Vagina (tissue), 2 donors: ENCODE data around the gene SEZ6L.

ENCODE experiments used
- POLR2AphosphoS5 ChIP-seq, 2 donors: sonication (generic); formaldehyde crosslinking; IDR thresholded peaks; one replicate each; pipeline ENCODE4 v1.9.0; 2017; ENCODE audit warnings: antibody characterized with exemption in 2 of 2, mild to moderate bottlenecking in 2 of 2, low read depth in 1 of 2; ENCODE audit not compliant: insufficient read depth in 1 of 2
- TF ChIP-seq, protein P1 (sequence below), 3 experiments: fragments of 450-650 bp in 2 of 3; fragments of 200-600 bp in 1 of 3; sonication (generic) in 1 of 3; IDR thresholded peaks; one replicate each; pipeline ENCODE4 v1.5.1; 2017 to 2019; ENCODE audit warnings: antibody characterized with exemption in 3 of 3, mild to moderate bottlenecking in 2 of 3, moderate library complexity in 2 of 3

GRCh38 chr22:26143806-26144325 is 25.4 kb upstream of the SEZ6L start:
- no peak for TF ChIP-seq POLR2AphosphoS5 (IDR thresholded peaks at IDR 0.05; ENCODE audit: insufficient read depth in 1 of 2, low read depth in 1 of 2)
- TF ChIP-seq, protein P1, sequence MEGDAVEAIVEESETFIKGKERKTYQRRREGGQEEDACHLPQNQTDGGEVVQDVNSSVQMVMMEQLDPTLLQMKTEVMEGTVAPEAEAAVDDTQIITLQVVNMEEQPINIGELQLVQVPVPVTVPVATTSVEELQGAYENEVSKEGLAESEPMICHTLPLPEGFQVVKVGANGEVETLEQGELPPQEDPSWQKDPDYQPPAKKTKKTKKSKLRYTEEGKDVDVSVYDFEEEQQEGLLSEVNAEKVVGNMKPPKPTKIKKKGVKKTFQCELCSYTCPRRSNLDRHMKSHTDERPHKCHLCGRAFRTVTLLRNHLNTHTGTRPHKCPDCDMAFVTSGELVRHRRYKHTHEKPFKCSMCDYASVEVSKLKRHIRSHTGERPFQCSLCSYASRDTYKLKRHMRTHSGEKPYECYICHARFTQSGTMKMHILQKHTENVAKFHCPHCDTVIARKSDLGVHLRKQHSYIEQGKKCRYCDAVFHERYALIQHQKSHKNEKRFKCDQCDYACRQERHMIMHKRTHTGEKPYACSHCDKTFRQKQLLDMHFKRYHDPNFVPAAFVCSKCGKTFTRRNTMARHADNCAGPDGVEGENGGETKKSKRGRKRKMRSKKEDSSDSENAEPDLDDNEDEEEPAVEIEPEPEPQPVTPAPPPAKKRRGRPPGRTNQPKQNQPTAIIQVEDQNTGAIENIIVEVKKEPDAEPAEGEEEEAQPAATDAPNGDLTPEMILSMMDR (IDR thresholded peaks at IDR 0.05), result no peak
